HFF-Myc (cell line): Measurements from ENCODE around the gene FAM53B.

Source experiments
- DNase-seq: peaks from one replicate; pipeline ENCODE4 v3.0.0-alpha.2; 2011; ENCODE audit warnings: low read depth; ENCODE audit errors: extremely low read depth
- H3K4me3 ChIP-seq: replicated peaks from 2 replicates; pipeline ENCODE4 v1.5.1; 2011; ENCODE audit warnings: low read depth, mild to moderate bottlenecking, control low read depth, low read length
- TF ChIP-seq, protein P1 (sequence below): IDR thresholded peaks from 2 replicates; pipeline ENCODE4 v1.5.1; 2012; ENCODE audit warnings: mild to moderate bottlenecking, low read depth, low read length, control low read depth; ENCODE audit errors: missing control alignments

FAM53B gene

DNA sequence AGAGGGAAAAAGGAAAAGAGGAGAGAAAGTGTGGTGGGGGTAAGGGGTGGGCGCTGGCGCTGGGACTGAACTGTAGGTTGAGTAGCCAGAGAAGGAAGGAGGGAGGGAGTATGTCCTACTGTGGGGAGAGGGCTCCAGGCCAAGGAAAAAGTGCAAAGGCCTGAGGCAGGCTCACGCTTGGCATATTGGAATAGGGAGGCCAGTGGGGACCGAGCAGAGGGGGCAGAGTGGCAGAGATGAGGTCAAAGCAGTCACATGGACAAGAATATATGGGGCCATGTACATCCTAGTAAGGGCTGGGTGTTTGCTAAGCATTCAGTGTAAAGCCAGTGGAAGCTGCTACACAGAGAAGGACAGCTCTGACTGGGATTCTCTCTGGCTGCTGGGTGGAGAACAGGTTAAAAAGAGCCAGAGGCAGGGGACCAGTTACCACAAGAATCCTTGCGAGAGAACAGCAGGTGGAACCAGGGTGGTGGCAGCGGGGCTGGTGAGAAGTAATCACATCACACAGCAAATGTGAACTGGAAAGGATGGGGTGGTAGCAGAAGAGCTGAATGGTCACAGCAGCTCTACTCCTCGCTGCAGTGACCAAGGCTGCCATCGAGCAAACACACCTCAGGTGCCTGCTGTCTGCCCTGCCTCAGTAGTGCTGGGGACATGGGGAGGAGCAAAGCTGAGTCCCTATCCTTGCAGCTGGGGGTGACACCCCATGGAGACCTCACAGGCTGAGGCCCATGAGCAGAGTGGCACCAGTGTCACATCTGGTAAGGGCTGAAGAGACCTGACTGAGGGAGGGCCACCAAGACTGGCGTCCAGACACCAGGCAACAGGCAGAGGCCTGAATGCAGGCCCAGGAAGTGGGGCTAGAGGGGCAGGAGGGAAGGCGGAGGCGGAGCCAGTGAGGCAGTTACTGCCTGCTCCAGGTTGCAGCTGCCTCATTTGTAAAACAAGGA is 39.5 kb downstream of the FAM53B start:
- TF ChIP-seq, protein P1, sequence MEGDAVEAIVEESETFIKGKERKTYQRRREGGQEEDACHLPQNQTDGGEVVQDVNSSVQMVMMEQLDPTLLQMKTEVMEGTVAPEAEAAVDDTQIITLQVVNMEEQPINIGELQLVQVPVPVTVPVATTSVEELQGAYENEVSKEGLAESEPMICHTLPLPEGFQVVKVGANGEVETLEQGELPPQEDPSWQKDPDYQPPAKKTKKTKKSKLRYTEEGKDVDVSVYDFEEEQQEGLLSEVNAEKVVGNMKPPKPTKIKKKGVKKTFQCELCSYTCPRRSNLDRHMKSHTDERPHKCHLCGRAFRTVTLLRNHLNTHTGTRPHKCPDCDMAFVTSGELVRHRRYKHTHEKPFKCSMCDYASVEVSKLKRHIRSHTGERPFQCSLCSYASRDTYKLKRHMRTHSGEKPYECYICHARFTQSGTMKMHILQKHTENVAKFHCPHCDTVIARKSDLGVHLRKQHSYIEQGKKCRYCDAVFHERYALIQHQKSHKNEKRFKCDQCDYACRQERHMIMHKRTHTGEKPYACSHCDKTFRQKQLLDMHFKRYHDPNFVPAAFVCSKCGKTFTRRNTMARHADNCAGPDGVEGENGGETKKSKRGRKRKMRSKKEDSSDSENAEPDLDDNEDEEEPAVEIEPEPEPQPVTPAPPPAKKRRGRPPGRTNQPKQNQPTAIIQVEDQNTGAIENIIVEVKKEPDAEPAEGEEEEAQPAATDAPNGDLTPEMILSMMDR = no peak
- DNase-seq = no peak

DNA sequence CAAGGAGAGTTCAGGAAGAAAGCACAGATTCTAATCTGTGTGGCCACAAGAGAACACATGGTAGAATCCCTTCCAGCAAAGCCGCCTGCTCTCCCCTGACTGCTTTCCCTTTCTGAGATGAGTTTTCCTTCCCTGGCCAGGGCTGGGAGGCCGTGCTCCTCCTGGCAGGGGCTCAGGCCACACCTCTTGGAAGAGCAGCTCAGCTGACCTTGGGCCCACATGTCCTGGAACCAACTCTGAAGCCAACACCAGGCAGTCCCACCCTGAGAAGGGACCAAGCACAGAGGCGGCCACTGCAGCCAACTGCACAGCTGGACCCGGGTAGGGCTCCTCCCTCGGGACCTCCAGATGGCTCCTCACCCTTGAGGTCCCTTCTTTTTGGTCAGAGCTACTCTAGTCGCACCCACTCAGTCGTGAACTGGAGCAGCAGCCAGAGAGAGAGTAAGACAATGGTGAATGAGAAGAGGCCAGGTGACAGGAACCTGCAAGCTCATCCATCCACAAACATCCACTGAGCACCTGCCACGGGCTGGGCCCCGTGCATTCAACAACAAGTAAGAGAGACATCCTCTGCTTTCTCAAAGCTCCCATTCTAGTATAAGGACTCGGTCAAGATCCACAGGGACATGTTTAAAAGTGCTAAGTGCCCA is 40.3 kb downstream of the FAM53B start:
- TF ChIP-seq, protein P1 = no peak
- DNase-seq = no peak
- no peak overlapping the region for H3K4me3 ChIP-seq

More for the DNA sequence above, 39.5 kb downstream of the FAM53B start:
- H3K4me3 ChIP-seq = no peak overlapping the region

DNA sequence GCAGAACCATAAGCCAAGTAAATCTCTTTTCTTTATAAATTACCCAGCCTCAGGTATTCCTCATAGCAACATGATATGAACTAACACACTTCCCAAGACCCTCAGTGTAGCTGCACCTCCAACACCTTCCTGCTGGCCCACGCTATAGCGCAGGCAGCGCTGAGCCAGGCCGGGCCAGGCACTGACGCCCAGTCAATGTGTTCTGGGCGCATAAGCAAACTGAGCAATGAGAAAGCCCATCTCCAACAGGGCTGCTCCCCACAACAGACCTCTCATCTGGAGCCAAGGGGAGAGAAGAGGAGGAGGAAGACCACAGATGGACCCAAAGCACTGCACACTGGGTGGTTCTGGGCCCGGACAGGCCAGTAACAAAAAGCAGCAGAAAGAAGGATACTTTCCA is 40.8 kb downstream of the FAM53B start:
- H3K4me3 ChIP-seq = no peak overlapping the region
- no peak for DNase-seq
- TF ChIP-seq, protein P1 = no peak

DNA sequence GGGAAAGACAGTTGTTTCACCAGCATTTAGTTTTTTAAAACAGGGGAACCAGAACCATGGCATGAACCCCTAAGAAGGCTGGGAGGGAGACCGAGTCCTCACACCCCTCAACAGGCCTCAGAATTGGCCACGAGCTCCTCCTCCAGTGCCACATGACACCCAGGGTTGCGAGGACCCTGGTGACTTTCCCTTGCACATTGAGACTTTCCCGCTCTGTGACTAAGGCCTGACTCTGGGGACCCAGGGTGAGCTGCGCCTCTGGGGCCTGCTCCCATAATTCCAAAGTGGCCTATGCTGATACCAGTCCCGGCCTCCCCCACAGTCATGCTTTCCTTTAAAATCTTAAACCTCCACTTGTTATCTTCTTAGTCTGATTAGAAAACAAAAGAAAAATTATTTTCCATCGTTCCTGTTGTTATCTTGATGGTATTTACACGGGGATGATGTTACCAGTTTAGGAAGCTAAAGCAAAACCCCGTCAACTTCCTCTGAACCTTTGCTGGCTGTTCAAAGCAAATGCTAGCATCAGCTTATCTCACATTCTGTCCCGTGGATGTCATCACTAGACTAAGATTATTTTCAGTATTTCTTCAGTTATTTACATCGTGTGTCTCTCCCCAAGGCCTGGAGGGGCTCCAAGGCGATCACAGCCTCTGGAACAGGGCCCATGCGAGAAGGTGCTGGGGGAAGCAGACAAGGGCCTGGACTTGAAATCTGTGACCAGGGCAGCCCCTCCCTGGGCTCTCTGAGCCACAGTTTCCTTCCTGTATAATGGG is 42.1 kb downstream of the FAM53B start:
- DNase-seq = no peak
- TF ChIP-seq, protein P1 = no peak
- no peak overlapping the region for H3K4me3 ChIP-seq

DNA sequence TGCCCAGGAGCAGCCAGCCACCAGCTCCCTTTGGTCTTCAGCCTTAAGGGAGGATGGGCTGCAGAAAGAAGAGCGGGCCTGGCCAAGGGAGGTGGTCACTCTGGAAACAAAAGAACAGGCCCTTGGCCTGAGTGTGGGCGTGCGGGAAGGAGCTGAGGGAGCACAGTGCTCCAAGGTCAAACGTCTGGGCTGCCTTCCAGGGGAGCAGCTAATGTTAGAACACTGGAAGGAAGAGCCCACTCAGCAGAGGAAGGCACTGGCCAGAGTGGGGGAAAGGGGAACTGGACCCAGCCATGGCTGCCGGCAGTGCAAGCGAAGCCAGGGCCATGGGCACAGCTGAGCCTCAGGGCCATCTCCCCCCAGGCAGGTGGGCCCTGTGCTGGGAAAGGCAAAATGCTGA is 42.7 kb downstream of the FAM53B start:
- no peak for DNase-seq
- TF ChIP-seq, protein P1 = no peak
- no peak overlapping the region for H3K4me3 ChIP-seq

DNA sequence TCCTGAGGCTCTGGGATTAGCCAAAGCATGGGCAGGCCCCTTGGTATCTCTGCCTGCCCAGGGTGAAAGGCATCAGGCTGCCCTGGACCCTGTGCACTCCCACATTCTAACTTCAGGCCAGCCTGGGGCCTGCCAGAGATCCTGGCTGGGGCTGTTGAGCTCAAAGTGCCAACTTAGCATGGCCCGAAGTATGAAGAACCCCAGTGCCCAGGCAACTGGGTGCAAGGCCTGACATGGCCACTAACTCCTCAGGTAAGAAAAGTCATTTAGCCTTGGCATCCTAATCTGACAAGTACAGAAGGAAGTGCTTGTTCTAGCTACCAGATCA is 43.2 kb downstream of the FAM53B start:
- H3K4me3 ChIP-seq = no peak overlapping the region
- TF ChIP-seq, protein P1 = no peak
- DNase-seq = no peak
